OCI-M2 (cell line): ENCODE data around the gene ABCC9.

Experiments
- DNase-seq: peaks from one replicate; lab custom pipeline; 2025; ENCODE audit not compliant: unreplicated experiment; lab: John Stamatoyannopoulos, UW

The ABCC9 gene

DNA sequence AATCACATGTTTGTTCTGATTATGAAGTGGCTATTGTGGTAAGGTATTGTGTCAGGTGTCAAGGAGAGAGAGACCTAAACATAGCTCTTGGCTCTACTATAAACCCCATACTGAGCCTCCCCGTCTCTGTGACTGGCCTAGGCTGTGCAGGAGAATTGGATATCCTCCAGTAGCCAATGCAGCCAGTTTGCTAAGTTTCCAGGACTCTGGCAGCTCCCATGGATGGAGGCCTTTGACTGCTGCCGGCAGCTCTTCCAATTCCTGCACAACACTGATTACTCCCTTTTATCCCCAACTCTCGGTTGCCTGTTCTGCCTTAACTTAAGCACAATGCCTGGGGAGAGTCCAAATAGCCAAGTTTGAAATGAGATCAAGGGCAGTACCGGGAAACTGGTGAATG is 59.3 kb downstream of the ABCC9 start:
- no peak for DNase-seq

DNA sequence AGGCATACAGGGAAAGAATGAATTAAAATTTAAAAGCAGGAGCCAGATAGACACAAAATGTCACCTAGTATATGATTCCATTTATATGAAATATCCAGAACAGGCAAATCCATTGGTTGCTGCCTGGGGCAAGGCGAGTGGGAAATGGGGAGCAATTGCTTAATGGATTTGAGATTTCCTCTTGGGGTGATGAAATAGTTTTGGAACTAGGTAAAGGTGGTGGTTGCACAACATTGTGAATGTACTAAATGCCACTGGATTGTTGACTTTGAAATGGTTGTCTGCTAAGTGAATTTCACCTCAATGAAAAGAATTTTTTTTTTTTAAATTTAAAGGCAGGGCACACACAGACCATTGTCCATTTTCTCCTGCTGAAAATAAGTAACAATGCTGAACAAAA is 61.9 kb downstream of the ABCC9 start:
- no peak for DNase-seq

DNA sequence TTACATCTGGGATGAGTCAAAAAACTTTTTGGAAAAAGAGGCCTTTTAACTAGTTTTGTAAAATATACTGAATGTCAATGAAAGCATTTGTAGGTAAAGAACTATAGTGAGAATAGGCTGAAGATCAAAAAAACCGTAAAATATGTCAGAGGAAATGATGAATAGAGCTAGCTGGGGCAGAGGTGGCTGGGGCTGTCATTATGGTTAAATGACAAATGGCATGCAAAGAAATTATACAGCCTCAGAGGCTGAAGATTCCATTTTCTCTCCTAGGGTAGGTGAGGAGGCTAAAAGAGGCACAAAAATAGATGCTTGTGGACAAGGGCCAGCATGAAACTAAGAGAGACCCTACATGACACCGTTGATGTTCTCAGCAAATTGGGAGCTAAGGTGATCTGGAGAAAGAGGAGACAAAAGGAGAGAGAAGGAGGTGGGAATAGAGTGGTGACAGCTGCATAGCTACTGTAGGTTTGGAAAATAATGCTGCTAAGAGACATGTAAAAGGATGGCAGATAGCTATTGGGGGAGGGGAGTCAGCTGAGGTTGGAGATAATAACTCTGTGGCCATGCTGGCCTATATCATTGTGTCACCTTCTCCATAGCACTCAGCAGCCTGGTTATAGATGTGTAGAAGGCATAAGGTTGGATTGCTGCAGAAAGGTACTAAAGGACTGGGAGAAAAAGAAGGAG is 63.8 kb downstream of the ABCC9 start:
- DNase-seq, result no peak

DNA sequence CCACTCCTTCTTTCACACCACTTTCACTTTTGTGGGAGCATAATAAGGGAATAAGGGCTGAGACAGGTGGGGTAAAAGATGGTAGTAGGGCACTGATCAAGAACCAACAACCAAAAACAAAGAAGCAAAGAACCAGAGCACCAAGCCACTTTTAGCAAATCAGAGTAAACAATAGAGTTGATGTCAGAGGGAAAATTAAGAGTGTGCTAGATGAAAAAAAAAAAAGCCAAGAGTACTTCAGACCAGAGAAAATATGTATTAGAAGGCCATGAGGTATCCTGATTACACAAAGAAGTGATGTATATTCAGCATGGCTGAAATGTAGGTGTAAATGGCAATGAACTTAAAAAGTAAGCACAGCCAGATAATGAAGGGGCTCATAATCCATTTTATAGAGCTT is 75.4 kb downstream of the ABCC9 start:
- no peak for DNase-seq

DNA sequence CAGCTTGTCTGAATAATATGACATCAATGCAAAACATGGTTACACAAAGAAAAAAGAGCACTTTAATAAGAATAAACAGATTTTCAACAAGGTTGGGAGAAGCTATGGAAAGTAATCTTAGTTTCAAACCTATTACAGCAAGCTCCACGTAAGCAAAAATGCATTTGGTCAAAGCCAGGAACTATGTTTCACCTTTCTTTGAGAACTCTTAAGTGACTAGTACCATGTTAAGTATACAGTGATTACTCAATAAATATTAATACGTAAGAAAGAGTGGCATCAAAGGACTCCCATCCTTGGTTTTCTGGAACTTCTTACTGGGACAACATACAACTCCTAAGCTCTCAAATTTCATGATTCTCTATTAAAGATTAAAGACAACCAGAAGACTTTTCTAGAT is 80.7 kb downstream of the ABCC9 start:
- no peak for DNase-seq

DNA sequence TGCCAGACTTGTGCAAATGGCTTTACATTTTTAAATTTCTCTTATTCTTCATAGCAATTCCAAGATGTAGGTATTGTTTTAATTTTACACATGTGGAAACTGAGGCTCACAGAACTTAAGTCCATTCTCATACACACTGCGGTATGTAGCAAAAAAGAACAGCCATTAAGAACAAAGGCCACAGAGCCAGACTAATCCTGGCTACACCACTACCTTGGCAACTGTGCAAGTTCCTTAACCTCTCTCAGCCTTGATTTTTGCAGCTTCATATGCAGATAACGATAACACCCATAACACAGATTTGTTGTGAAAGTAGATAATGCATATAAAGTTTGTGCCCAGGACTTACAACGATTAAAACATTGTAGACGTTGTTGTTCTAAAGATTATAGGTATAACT is 81.1 kb downstream of the ABCC9 start:
- DNase-seq, result no peak

DNA sequence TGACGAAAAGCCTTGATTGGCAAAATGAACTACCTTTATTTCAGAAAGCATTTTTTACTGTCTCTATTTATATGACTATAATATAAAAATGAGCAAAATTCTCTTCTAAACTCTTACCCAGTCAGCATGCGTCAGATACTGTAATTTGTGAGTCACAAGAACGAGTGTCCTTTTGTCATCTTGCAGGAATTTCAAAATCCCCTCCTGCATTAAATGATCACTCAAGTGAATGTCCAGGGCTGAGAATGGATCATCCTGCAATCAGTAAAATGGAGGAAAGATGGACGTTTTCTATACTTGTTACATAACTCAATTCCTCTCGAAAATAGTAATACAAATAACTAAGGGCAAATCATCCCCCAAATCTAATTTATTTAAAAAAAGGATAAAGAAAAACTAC is 89.0 kb downstream of the ABCC9 start:
- no peak for DNase-seq

DNA sequence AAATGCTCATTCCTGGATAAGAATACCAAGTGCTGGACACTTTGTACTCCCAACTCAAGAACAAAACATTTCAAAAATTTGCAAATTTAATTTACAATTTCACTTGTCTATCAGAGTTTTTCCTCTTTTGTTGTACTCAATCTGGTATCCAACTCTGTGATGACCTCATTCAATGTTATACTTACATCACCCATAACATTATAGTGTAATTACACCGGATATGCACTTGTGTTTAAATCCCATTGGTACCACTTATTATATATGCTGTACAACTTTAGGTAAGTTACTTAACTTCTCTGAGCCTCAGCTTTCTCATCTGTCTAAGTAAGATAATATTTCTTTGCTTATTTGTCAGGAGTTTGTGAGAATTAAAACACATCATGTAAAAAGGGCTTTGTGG is 90.1 kb downstream of the ABCC9 start:
- no peak for DNase-seq

DNA sequence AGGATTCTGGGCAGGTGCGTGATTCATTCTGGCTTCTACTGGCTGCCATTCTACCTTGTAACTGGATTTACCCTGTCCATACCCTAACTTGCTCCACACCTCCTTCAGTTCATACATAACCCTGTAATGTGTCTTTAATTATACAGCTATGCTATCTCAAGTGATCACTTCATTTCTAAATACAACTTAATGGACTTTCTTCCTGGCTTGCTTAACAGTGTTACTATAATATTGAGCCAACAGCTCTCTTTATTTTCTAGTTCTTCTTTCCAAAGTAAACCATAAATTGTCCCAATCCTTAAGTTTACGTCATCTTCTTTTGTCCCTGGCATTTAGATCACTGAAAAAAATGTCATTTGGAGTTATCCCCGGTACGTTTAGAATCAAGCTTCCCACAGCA is 90.8 kb downstream of the ABCC9 start:
- no peak for DNase-seq

DNA sequence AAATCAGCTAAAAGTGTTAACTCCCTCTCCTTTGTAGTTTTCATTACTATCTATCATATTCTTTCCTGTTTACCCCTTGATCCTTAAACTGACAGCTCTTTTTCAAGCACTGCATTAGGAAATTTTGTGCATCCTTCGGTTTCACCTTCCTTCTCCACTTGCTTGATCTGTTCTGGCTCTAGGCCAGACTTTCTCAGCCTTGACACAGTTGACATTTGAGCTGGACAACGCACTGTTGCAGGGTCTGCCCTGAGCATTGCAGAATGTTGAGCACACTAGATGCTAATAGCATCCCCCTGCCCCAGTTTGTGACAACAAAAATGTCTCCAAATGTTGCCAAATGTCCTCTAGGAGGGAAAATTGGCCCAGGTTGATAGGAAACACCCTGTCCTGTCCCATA is 91.3 kb downstream of the ABCC9 start:
- no peak for DNase-seq

DNA sequence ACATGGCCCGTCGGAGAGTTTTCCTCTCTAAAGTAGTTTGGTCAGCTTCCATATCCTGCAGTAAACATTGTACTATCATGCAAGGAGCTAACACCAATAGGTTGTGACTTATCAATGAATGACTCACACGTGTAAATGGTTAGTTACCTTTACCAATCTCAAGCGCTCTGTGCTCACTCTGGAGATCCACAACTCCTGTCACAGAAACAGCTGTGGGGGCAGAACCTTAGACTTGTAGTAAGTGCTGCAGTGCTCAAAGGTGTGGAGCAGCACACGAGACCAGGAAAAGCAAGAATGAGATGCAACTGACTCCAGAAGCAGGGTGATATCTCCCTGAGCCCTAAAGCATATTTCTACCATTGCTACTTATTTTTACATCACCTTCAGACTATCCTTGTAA is 93.0 kb downstream of the ABCC9 start:
- DNase-seq, result no peak

DNA sequence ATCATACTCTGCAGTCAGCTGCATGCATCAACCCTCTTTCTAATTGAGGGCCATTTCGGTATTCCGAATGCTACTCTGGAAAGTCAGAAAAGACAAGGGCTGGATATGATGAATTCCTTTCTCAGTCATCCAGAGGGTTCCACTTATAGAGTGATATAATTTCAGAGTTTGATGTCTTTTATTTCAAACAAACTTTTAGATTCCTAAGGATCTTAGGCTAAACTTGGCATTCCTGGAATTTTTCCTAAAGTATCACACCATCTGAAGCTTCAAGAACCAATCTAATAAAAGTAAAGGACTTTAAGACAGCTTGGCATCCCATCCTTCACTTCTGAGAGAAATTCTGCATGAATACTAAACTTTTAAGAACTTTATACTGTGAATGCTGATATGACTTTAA is 97.4 kb downstream of the ABCC9 start:
- DNase-seq, result no peak

DNA sequence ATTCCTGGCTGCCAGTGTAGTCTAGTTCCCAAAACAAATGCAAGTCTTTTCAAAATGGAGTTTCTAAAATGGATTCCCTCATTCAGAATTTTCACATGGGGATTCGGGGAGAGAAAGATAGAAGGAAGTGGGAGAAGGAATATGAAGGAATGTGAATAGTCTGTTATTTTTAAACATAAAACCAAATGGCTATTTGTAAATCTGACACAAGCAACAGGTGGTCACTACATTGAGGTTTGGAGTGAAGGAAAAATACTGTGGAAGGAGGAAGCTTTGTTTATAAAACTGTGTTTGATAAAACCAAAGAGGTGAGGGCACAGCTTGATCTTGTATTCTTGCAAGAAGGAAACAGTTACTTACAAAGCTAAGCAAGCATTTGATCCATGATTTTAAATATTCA is 101.5 kb downstream of the ABCC9 start:
- no peak for DNase-seq

DNA sequence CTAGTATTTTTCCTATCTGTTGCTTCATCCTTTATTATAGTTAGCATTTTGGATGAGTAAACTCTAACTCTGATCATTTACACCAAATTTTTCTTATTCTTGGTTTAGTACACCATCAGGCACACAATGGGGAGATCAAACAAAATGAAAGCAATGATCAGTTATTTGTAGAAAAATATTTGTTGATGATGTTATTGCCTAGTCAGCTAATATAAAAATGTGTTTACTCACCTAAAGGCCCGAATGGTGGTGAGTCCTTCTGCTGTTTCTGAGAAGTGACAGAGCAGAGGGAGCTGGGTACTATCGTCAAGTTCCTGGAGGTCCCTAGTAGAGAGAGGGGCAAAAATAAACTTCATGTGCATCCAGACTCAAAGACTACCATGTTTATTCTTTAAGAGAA is 103.4 kb downstream of the ABCC9 start:
- DNase-seq, result no peak

DNA sequence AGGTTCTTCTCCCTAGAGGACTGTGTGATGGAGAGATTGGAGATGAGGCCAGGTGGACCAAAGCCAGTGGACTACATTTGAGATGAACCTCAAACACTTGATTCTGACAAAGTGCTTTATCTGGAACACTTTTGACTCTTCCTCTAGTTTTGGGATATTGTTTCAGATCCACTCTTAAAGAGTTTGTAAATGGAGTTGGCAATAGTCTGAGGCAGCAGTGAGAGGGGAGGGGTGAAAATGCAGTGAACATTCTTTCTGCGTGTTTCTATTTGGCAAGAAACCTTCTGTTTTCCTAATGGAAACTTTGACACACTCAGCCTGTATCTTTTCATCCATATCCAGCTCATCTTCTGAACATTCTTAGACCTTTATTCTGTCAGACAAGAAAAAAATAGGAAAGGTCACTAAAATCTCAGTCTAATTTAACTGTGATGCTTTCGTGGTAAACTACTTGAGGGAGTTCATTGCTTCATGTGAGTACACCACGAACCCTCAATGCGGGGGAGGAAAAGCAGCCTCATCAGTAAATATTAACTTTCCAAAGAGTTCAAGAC is 109.4 kb downstream of the ABCC9 start:
- no peak for DNase-seq

DNA sequence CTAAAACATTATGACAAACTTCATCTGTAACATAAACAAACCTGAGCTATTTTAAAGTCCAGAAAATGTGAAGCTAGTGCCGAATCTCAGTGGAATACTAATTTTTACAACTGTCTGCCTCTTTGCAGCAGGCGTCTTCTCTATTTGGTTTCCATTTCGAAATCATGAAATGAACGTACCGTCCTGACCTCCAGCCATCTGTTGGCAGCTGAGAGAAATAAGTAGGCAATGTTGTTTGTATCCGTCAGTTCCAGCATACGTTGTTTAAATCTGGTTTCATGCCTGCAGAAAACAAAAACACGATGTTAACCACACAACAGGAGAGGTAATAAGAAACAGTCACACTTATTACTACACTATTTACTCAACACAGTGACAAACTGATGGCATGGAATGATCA is 112.4 kb downstream of the ABCC9 start:
- DNase-seq, result no peak

DNA sequence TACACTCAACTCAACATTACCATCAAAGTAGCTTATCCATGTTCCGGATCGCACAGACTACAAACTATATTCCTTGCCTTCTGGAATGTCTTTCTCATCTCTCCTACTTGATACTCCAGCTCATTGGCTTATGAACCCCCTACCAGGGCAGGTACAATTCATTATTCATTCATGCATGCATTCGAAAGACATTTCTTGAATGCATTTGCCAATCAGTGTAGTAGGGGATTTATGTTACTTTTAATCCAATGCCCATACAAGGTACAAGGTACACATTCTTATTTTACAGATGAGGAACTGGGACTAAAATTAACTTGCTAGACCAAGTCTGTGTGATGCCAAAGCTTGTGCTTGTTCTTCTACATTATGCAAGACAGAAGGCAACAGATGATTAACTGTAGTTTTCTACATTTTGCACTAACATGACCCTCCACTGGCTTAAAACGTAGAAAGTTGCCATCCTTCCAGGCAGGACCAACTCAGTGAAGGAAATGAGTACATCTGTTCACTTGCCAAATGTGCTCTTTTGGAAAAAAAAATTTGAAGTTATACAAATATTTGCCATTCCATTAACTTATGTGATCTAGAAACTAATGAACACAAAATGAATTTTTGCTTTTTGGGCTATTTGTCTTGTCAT is 113.0 kb downstream of the ABCC9 start:
- DNase-seq, result no peak

DNA sequence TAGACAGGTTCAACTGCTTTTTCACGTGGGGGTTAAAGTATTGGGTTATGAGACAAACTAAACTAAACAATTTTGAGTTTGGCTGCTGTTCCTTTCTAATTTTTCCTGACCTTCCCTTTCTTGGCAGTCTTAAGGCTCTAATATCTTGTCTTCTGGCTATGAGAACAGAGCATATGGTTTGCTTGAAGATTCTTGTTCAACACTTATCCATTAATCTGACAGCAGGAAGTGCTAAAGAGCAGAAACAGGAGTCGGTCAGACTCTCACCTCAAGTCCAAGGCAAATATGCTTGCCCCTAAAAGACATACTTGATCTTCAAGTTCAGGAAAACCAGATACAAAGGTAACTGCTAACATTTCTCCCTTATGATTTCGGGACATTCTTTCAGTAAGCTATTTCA is 114.1 kb downstream of the ABCC9 start:
- DNase-seq, result no peak

DNA sequence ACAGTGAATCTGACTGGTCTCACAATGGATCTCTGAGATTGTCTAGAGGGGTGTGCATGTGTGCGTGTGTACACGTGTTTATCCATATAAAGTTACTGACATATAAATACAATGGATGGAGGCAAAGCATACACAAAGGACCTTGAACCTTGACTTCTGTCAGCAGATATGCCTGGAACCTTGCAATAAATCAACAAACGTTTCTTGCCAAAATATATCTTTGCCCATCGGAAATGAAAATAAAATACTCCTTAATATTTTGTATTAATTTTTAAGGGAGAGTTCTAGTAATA is 114.7 kb downstream of the ABCC9 start:
- DNase-seq, result no peak

DNA sequence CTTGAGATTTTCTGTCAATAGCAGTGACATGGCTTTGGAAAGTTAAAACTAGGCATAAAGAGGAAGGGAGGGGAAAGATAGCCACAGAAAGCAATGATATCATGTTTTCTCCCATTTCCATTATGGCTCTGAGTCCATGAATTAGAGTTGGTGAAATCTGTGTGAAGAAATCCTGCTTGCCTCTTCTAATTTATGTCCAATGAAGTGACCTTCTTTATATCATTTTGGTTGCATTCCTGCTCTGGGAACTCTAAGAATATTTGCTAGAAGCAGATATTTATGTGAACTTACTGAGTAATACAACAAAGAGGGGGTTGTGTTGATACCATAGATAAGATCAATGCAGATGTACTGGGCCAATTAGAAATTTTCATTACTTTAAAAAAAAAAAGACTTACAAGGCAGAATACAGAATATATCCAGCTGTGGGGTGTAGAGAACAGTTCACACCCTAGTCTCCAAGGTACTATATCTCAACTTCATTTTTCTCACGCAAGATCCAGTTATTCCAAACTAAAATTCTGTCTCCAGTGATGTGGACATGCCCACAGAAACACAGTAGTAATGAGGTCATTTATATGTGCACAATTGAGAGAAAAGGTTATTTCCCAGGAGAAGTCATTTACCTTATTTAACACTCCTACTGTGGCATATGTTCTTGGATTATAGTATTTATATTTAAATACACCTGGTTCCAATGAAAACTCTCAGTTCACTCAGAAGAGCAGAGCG is 115.2 kb downstream of the ABCC9 start:
- DNase-seq, result no peak

DNA sequence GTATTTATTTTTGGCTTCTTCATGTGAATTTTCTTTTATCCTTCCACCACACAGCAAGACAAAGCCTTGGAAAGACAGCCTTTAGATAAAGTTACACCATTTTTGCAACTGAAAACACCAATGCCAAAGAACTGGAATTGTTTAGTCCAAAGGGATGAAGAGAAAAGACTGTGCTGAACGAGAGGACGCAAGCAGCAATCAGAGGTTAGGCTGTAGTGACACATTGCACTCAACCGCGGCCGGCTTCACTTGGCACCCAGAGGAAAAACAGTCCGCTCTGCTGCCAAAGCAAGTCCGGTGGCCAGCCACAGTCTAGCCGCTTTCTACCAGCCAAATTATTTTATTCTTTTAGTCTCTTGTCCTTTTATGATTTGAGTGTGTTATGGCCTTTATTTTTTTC is 117.6 kb downstream of the ABCC9 start:
- DNase-seq, result no peak

DNA sequence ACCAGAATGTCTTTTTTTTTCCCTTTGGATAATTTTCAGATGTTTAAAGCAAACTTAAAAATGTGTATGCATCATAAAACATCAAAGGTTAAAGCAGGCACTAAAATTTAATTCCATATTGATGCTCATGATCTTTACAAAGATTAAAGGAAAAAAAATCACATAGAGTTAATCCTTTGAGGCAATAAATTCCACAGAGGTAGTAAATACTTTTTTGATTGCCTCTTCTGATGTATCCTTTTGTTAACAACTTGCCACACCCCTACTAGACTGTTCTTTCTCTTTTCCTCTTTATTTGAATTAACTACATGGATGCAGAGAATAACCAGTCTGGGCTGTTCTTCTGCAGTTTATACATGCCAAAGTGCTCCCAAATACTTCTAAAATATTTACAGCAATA is 121.5 kb downstream of the ABCC9 start:
- no peak for DNase-seq
